Fibroblast of lung (primary cell): Measurements from ENCODE around the gene MRPL39. TPM values are rescaled to one million over a fixed set of nuclear protein-coding genes. Genes with fewer than 3 reads are reported as not detected.
A peak's percentile ranks its signal among the peaks of the same experiment; 100 is the strongest.

Source experiments
- DNase-seq, 2 donors: peaks; one replicate each; pipeline versions ENCODE4 v3.0.0 to v3.0.0-alpha.2; 2010; ENCODE audit warnings: low read depth in 2 of 2
- H2AFZ ChIP-seq: 2 replicates; pipeline ENCODE4 v1.5.1; 2012; ENCODE audit warnings: low read length, control low read depth, inconsistent platforms
- H3K27ac ChIP-seq: 2 replicates; pipeline ENCODE4 v1.5.1; 2011; ENCODE audit warnings: low read length, control low read depth; ENCODE audit not compliant: insufficient read depth
- H3K27me3 ChIP-seq: 2 replicates; pipeline ENCODE4 v1.5.1; 2011; ENCODE audit warnings: mild to moderate bottlenecking, low read length; ENCODE audit not compliant: control insufficient read depth, insufficient read depth
- H3K36me3 ChIP-seq: 2 replicates; pipeline ENCODE4 v1.5.1; 2011; ENCODE audit warnings: low read length; ENCODE audit not compliant: control insufficient read depth, insufficient read depth
- H3K4me1 ChIP-seq: 2 replicates; pipeline ENCODE4 v1.5.1; 2011; ENCODE audit warnings: low read length; ENCODE audit not compliant: control insufficient read depth, insufficient read depth; ENCODE audit errors: extremely low read depth
- H3K4me2 ChIP-seq: 2 replicates; pipeline ENCODE4 v1.5.1; 2011; ENCODE audit warnings: low read length, control low read depth; ENCODE audit not compliant: insufficient read depth; ENCODE audit errors: extremely low read depth
- H3K4me3 ChIP-seq, 4 experiments: fragments of 200-600 bp in 1 of 4; sonication (generic) in 1 of 4; replicated peaks in 1 of 4; 2 replicates each; pipeline ENCODE4 v1.5.1; 2011 to 2016; ENCODE audit warnings: low read length in 4 of 4, low read depth in 3 of 4, mild to moderate bottlenecking in 3 of 4, control low read depth in 2 of 4, inconsistent platforms in 1 of 4, mixed read lengths in 1 of 4; ENCODE audit not compliant: insufficient read depth in 1 of 4; ENCODE audit errors: control extremely low read depth in 1 of 4
- H3K79me2 ChIP-seq: 2 replicates; pipeline ENCODE4 v1.5.1; 2012; ENCODE audit warnings: mild to moderate bottlenecking, low read length, inconsistent platforms; ENCODE audit not compliant: control insufficient read depth, insufficient read depth
- H3K9ac ChIP-seq: 2 replicates; pipeline ENCODE4 v1.5.1; 2011; ENCODE audit warnings: mild to moderate bottlenecking, low read length, control low read depth; ENCODE audit not compliant: insufficient read depth
- H3K9me3 ChIP-seq: 2 replicates; pipeline ENCODE4 v1.5.1; 2012; ENCODE audit warnings: low read depth, low read length; ENCODE audit not compliant: control insufficient read depth, insufficient read depth
- H4K20me1 ChIP-seq: 2 replicates; pipeline ENCODE4 v1.5.1; 2011; ENCODE audit warnings: low read length; ENCODE audit not compliant: control insufficient read depth, insufficient read depth; ENCODE audit errors: extremely low read depth
- EZH2 ChIP-seq: IDR thresholded peaks from 2 replicates; pipeline ENCODE4 v1.5.1; 2012; ENCODE audit warnings: low read length, control low read depth, mild to moderate bottlenecking; ENCODE audit errors: missing control alignments
- polyA plus RNA-seq, 2 donors: library from polyadenylated mRNA; depleted of rRNA in 1 of 2; stranded (reverse) in 1 of 2; unstranded in 1 of 2; fragments of >200 nt; gene quantifications; 2 replicates each; pipeline ENCODE4 v1.2.1, GENCODE V29; 2011 to 2012; ENCODE audit warnings: missing spikeins in 1 of 2
- total RNA-seq: library from RNA; depleted of rRNA; stranded (reverse); fragments of >200 nt; gene quantifications from 2 replicates; pipeline ENCODE4 v1.2.1, GENCODE V29; 2014
- TF ChIP-seq, protein P1 (sequence below), 2 donors: IDR thresholded peaks in 1 of 2; conservative IDR thresholded peaks in 1 of 2; 1 replicate in 1 of 2; 2 replicates in 1 of 2; pipeline ENCODE4 v1.5.1; 2011 to 2012; ENCODE audit warnings: low read length in 2 of 2, control low read depth in 1 of 2, inconsistent platforms in 1 of 2, low read depth in 1 of 2, mild to moderate bottlenecking in 1 of 2

The MRPL39 gene
- total and polyA plus RNA-seq, 2 donors (not counting 1 experiment from before 2014, with no cell fraction given) = 30.5 to 34.5 TPM

DNA sequence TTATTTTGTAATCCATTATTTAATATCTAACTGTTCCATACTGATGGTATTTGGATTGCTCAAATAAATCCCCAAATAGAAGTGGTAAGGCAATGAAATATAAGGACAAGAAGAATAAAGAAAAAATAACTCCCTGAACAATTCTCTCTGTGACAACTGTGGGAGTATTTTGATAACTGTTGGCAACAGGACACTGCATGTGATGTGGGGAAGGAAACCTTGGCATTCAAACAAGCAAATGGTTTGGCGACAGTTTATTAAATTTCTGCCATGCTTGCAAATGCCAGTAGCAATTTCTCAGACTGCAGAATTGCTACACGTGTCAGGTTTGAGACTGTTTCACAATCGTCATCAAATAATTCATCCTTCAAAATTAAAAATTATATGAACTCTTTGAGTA, 8.6 kb upstream of the MRPL39 start:
- no peaks in the 10 kb centered on the region for H3K9me3 ChIP-seq
- H3K79me2 ChIP-seq = no peaks in the 10 kb centered on the region
- H4K20me1 ChIP-seq = no peaks in the 10 kb centered on the region
- no peak for DNase-seq
- H3K4me1 ChIP-seq = no peaks in the 10 kb centered on the region
- H2AFZ ChIP-seq = no peak overlapping the region
- no peak overlapping the region for H3K27ac ChIP-seq
- H3K27me3 ChIP-seq = no peaks in the 10 kb centered on the region
- H3K9ac ChIP-seq = no peak overlapping the region
- TF ChIP-seq EZH2 = no peak
- TF ChIP-seq, protein P1, sequence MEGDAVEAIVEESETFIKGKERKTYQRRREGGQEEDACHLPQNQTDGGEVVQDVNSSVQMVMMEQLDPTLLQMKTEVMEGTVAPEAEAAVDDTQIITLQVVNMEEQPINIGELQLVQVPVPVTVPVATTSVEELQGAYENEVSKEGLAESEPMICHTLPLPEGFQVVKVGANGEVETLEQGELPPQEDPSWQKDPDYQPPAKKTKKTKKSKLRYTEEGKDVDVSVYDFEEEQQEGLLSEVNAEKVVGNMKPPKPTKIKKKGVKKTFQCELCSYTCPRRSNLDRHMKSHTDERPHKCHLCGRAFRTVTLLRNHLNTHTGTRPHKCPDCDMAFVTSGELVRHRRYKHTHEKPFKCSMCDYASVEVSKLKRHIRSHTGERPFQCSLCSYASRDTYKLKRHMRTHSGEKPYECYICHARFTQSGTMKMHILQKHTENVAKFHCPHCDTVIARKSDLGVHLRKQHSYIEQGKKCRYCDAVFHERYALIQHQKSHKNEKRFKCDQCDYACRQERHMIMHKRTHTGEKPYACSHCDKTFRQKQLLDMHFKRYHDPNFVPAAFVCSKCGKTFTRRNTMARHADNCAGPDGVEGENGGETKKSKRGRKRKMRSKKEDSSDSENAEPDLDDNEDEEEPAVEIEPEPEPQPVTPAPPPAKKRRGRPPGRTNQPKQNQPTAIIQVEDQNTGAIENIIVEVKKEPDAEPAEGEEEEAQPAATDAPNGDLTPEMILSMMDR (conservative IDR thresholded peaks at IDR 0.05 in 1 of 2, IDR thresholded peaks at IDR 0.05 in 1 of 2; ENCODE audit: low read depth in 1 of 2, low read length in 2 of 2) = no peak
- no peak overlapping the region for H3K4me3 ChIP-seq
- H3K36me3 ChIP-seq = no peaks in the 10 kb centered on the region
- H3K4me2 ChIP-seq = no peak overlapping the region

DNA sequence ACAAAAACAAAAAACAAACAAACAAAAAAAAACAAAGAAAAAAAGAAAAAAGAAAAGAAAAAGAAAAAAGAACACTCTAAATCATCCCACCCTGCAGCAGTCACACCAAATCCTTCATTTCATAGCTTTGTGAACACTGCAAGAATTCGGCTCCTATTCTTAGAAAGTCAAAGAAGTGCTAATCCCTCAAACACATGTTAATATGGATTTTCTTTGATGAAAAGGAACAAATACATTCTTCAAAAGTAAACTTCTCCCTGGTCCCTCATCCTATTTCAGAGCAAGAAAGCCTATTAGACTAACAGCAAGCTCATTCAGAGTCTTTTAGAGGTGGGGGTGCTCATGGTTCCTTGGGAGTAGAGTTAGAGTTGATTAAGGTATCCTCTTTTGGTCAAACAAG, 7.2 kb upstream of the MRPL39 start:
- Histone ChIP-seq H3K4me3 (no peak overlapping the region), H3K4me2 (no peak overlapping the region), H3K27ac (no peak overlapping the region), H3K4me1 (no peaks in the 10 kb centered on the region), H3K9me3 (no peaks in the 10 kb centered on the region), H3K9ac (no peak overlapping the region), H3K79me2 (no peaks in the 10 kb centered on the region), H3K27me3 (no peaks in the 10 kb centered on the region), H3K36me3 (no peaks in the 10 kb centered on the region), H2AFZ (no peak overlapping the region), H4K20me1 (no peaks in the 10 kb centered on the region)
- TF ChIP-seq, protein P1 (conservative IDR thresholded peaks at IDR 0.05 in 1 of 2, IDR thresholded peaks at IDR 0.05 in 1 of 2; ENCODE audit: low read depth in 1 of 2, low read length in 2 of 2) = no peak
- no peak for TF ChIP-seq EZH2
- DNase-seq = no peak

DNA sequence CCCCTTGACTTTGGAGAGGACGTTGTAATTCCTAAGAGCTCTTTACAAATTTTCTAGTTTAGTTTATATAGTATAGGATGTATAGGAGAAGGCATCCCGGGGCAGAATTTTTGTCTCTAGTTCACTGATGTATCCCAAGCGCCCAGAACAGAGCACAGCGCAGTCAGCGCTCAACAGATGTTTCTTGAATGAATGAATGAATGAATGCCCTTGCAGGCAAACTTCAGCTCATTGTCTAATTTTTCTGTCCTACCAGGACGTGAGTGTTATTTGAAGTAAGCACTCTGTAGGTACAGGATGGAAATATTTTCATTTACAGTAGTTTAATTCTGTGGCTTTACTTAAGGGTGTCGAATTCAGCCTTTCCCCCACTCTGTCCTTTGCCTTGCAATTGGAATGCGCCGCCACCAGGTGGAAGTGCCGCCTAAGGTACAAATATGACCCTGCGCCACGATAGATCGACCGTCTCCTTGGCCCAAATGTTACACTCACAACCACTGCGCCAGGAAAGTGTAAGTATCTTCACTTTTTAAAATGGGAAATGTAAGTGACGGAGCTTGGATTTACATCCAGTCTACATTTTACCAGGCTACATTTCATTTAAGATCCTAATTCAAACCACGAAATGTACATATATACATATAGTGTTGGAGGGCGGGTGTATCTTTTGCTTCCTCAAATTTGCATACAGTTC, 910 bp upstream of the MRPL39 start:
- H3K4me3 ChIP-seq = peak overlapping the region; percentile 48 to 85 (median 78)
- H4K20me1 ChIP-seq = no peaks in the 10 kb centered on the region
- H3K9ac ChIP-seq = peak overlapping the region; percentile 16
- peak overlapping the region; percentile 57 for H3K4me2 ChIP-seq
- H3K27me3 ChIP-seq = no peaks in the 10 kb centered on the region
- no peaks in the 10 kb centered on the region for H3K36me3 ChIP-seq
- DNase-seq = peak; percentile 76 to 87
- no peak overlapping the region for H3K27ac ChIP-seq
- TF ChIP-seq, protein P1 (conservative IDR thresholded peaks at IDR 0.05 in 1 of 2, IDR thresholded peaks at IDR 0.05 in 1 of 2; ENCODE audit: low read depth in 1 of 2, low read length in 2 of 2) = peak; percentile 83 to 86
- TF ChIP-seq EZH2 = no peak
- H3K9me3 ChIP-seq = no peaks in the 10 kb centered on the region
- peak overlapping the region; percentile 46 for H2AFZ ChIP-seq
- peaks cover 10% of the 10 kb centered on the region for H3K79me2 ChIP-seq
- H3K4me1 ChIP-seq = peaks cover 4% of the 10 kb centered on the region
